Activated naive CD4-positive, alpha-beta T cell treated with anti-CD3 and anti-CD28 coated beads, Interleukin-2, amount 50 U/mL, for 16 hours (primary cell): ENCODE measurements around the gene TMEM175.

ENCODE experiments used
- DNase-seq: peaks from one replicate; pipeline ENCODE4 v3.0.0-alpha.2; 2020

Gene TMEM175, protein sequence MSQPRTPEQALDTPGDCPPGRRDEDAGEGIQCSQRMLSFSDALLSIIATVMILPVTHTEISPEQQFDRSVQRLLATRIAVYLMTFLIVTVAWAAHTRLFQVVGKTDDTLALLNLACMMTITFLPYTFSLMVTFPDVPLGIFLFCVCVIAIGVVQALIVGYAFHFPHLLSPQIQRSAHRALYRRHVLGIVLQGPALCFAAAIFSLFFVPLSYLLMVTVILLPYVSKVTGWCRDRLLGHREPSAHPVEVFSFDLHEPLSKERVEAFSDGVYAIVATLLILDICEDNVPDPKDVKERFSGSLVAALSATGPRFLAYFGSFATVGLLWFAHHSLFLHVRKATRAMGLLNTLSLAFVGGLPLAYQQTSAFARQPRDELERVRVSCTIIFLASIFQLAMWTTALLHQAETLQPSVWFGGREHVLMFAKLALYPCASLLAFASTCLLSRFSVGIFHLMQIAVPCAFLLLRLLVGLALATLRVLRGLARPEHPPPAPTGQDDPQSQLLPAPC

DNA sequence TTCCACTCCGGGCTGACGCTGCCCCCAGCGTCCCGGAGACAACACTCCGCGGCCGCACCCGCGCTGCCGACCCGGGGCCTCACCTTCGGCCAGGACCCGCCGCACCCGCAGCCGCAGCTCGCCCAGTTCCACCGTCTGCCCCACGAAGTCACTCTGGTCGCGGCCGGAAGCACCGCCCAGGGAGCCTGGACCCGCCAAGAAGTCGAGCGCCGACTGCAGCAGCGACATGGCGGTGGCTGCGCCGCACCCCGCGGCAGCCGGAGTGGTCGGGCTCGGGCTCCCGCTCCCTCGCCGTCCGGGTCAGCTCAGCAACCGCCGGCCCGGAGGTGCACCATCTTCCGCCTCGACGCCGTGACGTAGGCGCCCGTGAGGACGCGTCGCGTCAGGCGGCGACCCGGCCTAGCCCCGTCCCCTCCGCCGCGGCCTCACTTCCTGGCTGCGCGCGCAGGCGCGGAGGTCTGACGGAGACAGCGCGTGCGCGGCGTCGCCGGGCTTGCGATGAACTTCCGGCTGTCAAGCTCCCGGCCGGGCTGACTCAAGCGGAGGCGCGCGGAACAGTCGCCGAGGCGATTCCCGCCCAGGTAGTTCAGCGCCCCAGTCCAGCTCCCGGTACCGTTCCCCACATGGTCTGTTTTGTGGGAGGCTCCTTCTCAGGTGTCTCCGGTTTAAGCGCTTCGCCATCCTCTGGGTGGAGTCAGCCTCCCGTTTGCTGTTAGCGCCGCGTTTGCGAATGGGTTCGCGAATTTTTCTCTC lies at the start of gene TMEM175, which contains the start of gene GAK:
TSS of gene TMEM175 (plus strand) at position 501 of the 753 bp plus-strand sequence. CDS start 15,280 bp downstream, outside the sequence.
TSS of gene GAK (minus strand) at position 357 of the 753 bp plus-strand sequence. CDS start at position 228, 129 bp downstream.
- peak; percentile 96 for DNase-seq

DNA sequence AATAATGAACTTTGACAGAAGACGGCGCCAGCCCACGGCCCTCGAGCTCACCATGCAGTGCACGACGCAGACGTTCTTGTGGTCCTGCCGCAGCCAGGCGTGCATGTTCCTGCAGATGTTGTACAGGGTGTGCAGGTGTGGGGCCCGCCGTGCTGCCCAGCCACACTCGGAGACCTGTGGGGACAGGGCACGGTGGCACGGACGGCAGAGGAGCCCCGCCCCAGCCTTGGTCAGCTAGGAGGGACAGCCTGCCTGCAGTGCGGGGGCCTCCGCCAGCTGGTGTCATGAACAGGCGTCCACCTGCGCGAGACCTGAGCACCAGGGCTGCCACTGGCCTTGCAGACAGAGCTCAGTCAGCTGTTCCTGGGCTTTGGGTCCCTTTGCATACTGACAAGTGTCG lies 49.6 kb upstream of the TMEM175 start:
- DNase-seq, result no peak

DNA sequence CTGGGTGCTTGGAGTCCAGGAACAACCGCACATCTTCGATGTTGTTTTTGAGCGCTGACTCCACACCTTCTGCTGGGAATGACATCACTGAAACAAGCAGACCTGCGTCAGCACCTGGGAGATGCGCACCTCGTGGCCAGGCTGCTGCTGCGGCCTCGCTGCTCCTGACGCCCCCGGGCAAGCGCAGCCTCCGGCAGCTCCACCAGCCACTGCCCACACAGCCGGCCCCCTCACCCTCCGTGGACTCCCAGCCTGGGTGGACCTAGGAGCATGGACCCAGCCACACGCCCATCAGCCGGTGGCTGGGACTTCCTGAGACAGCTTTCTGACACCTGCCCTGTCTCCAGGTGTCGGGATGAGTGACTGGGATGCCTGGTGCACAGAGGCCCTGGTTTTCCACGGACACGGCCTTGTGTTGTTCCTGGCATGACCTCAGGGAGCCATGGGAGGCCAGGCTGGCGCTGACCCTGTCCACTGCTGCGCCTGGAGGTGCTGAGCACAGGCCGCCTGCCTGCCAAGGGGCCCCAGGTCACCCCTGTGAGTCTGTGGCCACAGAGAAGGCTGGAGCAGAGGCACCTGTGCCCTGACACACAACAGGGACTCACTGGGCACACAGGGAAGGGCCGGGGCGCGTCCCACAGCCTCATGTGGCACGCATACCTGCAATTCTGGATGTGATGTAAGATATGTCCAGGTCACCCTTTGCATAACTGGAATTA lies 48.7 kb upstream of the TMEM175 start:
- DNase-seq, result no peak

DNA sequence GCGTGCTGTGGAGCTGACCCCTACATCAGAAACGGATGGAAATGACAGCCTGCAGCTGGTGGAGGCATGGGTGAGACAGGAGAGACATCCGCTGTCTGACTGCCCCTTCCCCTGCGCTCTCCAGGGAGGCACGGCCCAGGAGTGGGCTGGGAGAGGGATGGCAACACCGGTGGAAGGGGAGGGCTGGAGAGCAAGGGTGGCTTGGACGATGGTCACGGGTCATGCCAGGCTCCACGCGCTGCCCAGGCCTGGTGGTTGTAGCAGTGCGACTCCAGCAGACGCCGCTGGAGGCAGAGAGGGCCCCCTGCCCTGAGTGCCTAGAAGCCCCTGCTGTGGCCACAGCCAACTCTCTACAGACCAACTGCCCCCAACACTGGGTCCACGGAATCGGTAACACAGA lies 48.0 kb upstream of the TMEM175 start:
- no peak for DNase-seq

DNA sequence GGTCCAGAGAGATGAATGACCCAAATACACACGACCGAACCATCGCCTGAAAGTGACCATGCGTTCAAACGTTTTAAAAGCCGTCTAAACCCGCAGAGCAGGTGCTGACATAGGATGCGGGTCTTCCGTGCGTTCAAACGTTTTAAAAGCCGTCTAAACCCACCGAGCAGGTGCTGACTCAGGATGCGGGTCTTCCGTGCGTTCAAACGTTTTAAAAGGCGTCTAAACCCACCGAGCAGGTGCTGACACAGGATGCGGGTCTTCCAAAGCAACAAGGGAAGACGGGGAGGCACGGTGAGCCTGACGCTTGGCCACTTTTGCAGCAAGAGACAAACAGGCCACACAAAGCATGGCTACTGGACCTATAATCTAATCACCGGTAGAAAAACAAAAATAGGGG lies 47.4 kb upstream of the TMEM175 start:
- DNase-seq, result no peak

DNA sequence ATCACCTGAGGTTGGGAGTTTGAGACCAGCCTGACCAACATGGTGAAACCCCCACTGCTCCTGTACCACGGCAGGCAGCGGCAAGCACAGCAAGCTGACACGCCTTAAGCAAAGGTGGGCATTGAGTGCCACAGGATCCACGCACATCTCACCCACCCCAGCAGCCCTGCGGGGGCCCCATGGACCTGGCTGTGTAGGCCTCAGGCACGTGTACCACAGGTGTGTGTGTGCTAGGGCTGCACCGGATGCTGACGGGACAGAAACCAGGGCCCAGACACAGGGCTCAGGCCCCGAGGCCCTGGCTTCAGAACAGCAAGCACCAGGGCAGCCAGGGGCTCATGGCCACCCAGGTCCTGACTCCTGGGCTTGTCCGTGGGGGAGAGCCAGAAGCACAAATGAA lies 46.9 kb upstream of the TMEM175 start:
- DNase-seq, result no peak

DNA sequence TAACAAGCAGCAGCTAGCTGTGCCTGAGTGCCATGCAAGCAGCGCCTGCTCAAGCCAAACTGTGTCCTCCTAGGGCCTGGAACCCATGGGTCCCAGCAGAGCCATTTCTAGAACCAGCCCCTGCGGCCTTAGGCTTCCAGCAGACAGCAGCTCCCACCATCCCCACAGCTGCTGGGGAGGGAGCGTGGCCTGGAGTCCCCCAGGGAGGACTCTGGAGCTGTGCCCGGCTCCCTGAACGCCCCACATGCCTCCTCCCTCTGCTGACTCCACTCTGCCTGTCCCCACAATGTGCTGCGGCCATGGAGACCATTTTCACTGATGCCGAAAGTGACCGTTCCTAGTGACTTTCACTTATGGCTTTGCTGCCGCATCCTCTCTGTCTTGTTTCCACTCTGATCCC lies 46.0 kb upstream of the TMEM175 start:
- DNase-seq, result no peak

DNA sequence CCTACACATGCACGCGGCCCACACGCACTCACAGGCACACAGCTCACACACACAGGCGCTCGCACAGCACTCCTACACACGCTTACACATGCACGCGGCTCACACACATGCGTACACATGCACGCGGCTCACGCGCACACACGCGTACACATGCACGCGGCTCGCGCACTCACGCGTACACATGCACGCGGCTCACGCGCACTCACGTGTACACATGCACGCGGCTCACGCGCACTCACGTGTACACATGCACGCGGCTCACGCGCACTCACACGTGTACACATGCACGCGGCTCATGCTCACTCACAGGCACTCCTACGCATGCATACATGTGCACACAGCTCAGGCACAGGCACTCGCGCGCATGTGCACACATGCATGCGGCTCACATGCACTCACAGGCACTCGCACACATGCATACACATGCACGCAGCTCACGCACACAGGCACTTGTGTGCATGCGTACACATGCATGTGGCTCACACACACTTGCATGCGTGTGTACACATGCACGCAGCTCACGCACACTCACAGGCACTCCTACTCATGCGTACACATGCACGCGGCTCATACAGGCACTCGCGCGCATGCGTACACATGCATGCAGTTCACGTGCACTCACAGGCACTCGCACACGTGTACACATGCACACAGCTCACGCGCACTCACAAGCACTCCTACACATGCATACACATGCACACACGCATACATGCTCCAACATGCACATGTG lies 45.1 kb upstream of the TMEM175 start:
- no peak for DNase-seq

DNA sequence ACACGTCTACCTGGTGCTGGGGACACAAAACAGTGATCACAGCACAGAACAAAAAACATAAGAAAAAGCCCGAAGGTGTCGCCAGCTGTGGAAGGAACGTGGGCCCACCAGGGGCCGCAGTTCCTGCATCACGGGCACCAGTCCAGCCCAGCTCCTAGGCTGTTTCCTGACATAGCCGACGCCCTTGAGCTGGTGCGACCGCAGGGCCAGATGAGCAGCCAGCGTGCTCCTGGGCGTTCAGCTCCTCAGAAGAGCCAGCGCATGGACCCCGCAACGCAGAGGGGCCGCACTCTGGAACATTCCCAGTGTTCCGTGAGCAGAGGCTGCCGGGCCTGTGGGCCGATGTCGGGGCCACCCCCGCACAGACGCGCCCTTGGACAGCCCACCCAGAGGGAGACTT lies 44.2 kb upstream of the TMEM175 start:
- DNase-seq, result no peak

DNA sequence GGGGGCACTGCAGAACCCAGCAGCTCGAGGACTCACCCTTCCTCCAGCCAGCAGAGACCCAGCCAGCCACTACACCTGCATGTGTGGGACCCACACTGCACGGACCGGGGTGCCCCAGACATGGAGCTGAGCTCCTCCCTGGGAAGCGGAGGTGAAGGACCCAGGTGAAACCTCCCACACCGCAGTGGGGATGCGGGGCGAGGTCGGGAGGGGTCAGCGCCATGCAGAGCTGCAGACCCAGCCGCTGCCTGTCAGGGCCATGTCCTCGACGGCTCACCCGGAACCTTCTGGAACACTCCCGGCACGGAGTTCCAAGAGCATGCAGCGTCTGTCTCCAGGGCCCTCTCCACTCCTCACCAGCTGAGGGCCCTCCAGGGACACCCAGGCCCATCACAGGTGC lies 42.7 kb upstream of the TMEM175 start:
- DNase-seq, result no peak

DNA sequence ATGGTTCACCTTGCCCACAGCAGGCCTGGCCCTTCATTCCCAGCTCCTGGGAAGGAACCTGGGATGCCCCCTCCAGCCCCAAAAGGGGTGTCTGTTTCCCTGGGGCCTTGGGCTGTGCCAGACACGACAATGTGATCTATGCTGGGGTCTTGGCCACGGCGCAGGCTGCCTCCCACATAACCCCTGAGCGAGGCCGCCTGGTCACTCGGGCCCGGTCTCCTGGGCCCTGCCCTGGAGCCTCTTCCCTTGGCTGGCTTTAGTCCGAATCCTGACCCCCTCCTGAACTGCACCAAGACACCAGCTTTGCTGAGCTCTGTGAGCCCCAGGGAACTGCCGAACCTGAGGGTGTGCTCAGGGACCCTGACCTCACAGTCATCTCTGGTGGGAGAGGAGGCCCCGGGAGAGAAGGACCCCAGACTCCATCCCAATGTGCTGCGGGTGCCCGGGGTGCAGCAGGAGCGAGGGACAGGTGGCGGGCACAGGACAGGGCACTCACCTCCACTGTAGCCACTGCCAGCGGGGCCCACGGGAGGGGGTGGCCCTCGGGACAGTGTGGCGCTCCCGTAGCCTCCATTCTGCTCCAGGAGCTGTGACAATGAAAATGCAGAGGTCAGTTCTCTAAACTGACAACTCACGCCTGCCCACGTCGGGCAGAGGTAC lies 42.1 kb upstream of the TMEM175 start:
- no peak for DNase-seq

DNA sequence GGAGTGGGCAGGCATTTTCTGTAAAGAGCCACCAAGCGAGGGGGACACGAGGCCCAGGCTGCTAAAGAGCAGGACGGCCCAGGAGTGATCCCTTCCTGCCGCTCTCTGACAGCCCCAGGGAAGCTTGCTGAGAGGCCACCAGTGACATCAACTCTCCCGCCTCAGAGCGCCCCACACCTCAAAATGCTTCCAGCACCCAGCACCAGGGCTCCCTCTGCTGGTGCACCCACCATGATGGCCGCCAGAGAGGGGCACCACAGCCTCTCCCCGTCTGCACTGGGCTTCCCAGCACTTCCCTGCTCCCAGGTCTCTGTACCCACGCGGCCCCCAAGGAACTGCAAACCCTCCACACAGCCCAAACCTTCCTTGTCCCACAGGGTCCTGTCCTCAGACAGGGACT lies 40.5 kb upstream of the TMEM175 start:
- DNase-seq, result no peak

DNA sequence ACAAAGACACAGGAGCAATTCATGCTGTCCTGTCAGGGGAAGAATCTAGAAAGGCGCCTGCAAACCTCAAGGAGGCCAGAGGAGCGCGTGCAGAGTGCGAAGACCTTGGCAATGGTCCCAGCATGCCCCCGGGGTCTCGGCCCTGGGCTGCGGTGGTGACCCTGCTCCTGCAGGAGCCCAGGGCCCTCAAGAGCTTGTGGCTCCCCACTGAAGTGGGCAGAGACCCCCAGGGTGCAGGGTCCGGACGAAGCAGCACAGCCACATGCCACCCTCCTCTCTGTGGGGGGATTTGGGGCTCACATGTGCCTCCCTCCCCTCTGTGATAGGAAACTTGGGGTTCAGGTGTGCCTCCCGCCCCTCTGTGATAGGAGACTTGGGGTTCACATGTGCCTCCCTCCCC lies 39.5 kb upstream of the TMEM175 start:
- no peak for DNase-seq

DNA sequence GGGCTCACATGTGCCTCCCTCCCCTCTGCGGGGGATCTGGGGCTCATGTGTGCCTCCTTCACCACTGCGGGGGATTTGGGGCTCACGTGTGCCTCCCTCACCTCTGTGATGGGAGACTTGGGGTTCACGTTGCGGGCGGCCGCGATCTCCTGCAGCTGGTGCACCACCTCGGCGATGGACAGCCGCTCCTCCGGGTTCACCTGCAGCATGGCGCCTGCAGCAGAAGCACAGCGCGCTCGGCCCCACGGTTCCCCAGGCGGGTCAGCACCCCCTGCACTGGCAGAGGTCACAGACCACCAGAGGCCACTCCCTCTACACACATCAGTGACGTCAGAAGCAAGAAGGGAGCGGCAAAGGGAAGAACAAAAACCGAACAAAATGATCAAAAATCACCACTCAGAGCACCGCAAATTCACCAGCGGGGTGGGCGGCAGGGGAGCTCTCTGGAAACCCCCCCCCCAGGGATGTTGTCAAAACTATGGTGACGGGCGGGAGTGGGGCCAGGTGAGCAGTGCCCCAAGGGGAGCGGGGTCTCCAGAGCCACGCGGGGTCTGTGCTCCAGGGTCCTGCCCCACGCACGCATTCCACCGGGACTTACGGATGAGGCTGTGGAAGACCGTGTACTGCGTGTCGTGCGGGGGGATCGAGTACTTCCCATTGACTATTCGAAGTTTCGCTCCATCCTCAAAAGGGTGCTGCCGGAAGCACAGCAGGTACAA lies 38.8 kb upstream of the TMEM175 start:
- no peak for DNase-seq

DNA sequence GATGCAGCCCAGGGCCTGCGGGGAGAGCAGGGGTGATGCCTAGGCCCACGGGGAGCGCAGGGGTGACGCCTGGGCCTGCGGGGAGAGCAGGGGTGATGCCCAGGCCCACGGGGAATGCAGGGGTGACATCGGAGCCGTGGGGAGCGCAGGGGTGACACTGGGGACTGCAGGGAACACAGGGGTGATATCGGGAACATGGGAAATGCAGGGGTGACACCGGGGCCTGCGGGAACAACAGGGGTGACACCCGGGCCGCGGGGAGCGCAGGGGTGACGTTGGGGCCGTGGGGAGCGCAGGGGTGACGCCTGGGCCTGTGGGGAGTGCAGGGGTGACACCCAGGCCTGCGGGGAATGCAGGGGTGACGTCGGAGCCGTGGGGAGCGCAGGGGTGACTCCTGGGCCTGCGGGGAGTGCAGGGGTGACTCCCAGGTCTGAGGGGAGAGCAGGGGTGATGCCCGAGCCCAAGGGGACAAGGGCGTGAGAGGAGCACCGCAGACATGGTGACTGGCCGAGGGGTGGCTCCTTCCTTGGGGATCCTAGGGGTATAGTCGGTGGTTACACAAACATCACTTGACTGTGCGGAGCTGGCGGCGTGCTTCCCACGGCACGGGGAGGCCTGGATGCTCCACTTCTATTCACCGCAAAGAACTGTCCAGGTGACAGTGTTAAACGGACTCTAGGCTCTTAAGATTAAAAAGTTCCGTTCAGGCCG lies 38.1 kb upstream of the TMEM175 start:
- no peak for DNase-seq

DNA sequence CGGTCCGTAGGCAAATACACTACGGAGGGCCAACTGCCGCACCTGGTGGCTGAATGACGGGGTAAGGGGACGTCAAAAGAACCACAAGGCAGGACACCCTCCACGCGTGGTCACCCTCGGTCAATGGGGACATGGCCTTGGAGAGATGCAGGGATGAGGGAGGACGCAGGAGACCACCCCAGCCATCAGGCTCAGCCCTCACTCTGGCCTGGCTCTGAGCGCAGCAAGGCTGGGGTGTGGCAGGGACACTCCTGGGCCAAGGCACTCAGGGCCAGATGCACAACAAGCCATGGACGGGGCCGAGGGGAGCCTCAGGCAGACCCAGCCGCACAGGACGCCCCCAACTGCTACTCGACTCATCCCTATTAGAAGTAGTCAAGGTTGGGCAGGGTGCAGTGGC lies 36.7 kb upstream of the TMEM175 start:
- no peak for DNase-seq

DNA sequence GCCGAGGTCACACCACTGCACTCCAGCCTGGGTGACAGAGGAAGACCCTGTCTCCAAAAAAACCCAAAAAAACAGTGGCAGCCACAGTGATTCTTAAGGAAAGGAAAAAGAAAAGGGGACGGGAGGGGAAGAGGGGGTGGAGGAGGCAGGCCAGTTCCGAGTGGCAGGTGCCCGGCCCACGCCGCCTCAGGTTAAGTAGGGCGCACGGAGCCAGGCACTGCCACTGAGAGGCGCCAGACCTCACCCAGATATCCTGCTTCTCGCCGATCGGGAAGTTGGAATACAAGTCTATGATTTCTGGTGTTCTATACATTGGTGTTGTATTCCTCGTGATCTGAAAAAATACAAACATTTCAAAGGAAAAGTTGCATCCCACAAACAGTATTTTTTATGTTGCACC lies 36.0 kb upstream of the TMEM175 start:
- DNase-seq, result no peak

DNA sequence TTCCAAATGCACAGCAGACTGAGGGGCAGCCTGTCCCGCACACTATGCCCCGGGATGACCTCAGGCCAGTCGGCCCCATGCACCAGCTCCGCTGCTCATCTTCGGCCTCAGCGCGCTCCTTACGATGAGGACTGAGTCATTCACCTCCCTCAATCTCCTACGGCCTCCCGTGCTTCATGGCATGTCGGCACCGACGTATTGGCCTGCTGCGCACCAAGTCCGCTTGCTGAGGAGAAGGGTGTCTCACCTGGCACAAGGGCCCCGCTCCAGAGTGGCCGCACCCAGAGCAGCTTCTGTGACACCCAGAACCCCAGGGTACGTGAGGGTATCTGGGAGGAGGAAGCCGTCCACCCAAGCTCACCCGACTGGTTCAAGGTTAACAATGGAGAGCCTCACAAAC lies 35.6 kb upstream of the TMEM175 start:
- DNase-seq, result no peak

DNA sequence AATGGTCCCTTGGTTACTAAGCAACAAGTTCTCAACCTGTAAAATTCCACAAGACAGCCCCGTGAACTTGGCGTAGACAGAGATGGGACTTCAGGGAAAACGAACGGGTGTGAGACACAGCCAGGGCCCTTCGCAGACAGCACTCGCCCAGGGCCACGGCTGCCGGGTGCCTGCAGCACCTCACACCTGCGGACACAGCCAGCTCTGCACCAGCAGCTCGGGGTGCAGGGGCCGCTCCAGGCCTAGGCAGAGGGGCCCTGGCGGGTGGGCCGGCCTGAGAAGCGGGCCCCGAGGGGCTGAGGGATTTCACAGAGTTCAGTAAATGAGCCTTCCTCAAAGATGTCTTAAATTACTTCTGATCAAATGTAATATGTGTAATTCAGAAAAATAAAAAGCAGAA lies 34.1 kb upstream of the TMEM175 start:
- no peak for DNase-seq

DNA sequence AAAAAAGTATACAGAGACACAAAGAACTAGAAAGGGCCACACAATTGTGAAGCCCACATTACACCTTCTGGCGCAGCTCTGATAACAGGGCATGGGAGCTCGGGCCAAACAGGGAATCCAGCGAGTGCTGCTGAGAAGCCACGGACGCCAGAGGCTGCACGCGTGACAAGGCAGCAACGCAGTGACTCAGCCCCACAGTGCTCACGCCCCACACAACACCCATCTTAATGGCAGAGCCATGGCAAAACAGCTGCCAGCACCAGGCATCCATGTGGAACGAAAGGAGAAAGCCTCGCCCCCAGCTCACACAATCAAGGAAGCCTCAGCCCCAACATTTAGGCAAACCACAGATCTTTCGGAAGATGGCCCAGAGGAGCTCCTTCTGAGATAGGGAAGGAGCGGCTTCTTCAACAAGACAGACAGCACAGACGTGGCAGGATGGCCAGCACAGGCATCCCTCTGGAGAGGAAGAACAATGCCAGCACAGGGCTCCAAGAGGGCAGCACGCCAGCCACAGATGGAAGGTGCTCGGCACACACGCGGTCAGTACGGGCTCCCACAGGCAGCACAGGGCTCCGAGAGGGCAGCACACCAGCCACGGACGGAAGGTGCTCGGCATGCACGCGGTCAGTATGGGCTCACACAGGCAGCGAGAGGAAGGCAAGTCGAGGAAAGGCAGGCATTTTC lies 33.2 kb upstream of the TMEM175 start:
- DNase-seq, result no peak
